Loucy (cell line): Measurements from ENCODE around the gene SERPINC1.
"Not testable (repeated sequence)": the region's sequence is repeated elsewhere in the genome, so short reads cannot be mapped to it uniquely, and the experiment has no call there.

Experiments used
- H2AFZ ChIP-seq: fragments of 200-600 bp; sonication (generic); 2 replicates; pipeline ENCODE4 v1.6.0; 2016; ENCODE audit warnings: antibody characterized with exemption, mild to moderate bottlenecking, low read length, moderate library complexity
- H3F3A ChIP-seq: fragments of 200-600 bp; 2 replicates; pipeline ENCODE4 v1.6.0; 2016; ENCODE audit warnings: antibody characterized with exemption, low read depth, mild to moderate bottlenecking
- H3K27me3 ChIP-seq: fragments of 200-600 bp; sonication (generic); 2 replicates; pipeline ENCODE4 v1.6.1; 2014; ENCODE audit warnings: low read length, mild to moderate bottlenecking; ENCODE audit not compliant: insufficient read depth, poor library complexity, severe bottlenecking
- H3K36me3 ChIP-seq: fragments of 200-600 bp; sonication (generic); 2 replicates; pipeline ENCODE4 v1.6.1; 2016; ENCODE audit warnings: low read length; ENCODE audit not compliant: insufficient read depth
- H3K4me1 ChIP-seq: fragments of 200-600 bp; sonication (generic); 2 replicates; pipeline ENCODE4 v1.5.1; 2014; ENCODE audit warnings: low read length, mild to moderate bottlenecking; ENCODE audit not compliant: insufficient read depth, poor library complexity, severe bottlenecking
- H3K4me2 ChIP-seq: fragments of 200-600 bp; sonication (generic); 2 replicates; pipeline ENCODE4 v1.6.0; 2014; ENCODE audit warnings: antibody characterized with exemption, low read length, low read depth, mild to moderate bottlenecking; ENCODE audit not compliant: poor library complexity, severe bottlenecking
- H3K4me3 ChIP-seq: fragments of 200-600 bp; sonication (generic); 2 replicates; pipeline ENCODE4 v1.5.1; 2014; ENCODE audit warnings: low read length, mild to moderate bottlenecking, mixed read lengths; ENCODE audit not compliant: poor library complexity, severe bottlenecking
- H3K79me2 ChIP-seq: fragments of 200-600 bp; sonication (generic); 2 replicates; pipeline ENCODE4 v1.6.1; 2014; ENCODE audit warnings: low read length; ENCODE audit not compliant: insufficient read depth
- H3K9ac ChIP-seq: fragments of 200-600 bp; sonication (generic); 2 replicates; pipeline ENCODE4 v1.6.0; 2014; ENCODE audit warnings: mild to moderate bottlenecking, low read depth, low read length, moderate library complexity; ENCODE audit not compliant: poor library complexity, severe bottlenecking
- H3K9me2 ChIP-seq: fragments of 200-600 bp; sonication (generic); replicated peaks from 2 replicates; pipeline ENCODE4 v1.6.1; 2016; ENCODE audit warnings: low read depth, low read length, mixed read lengths
- H3K9me3 ChIP-seq: fragments of 200-600 bp; sonication (generic); 2 replicates; pipeline ENCODE4 v1.6.1; 2014; ENCODE audit warnings: mild to moderate bottlenecking, antibody characterized with exemption, low read length, low read depth; ENCODE audit not compliant: insufficient read depth
- H4K20me1 ChIP-seq: fragments of 200-600 bp; sonication (generic); 2 replicates; pipeline ENCODE4 v1.6.0; 2014; ENCODE audit warnings: antibody characterized with exemption, low read length, mild to moderate bottlenecking; ENCODE audit not compliant: insufficient read depth, poor library complexity, severe bottlenecking
- CTCF ChIP-seq: fragments of 200-600 bp; sonication (generic); conservative IDR thresholded peaks from 2 replicates; pipeline ENCODE4 v1.5.1; 2014; ENCODE audit warnings: mild to moderate bottlenecking, antibody characterized with exemption, low read length
- EZH2phosphoT487 ChIP-seq: fragments of 200-600 bp; IDR thresholded peaks from 2 replicates; pipeline ENCODE4 v1.6.1; 2018; ENCODE audit warnings: antibody characterized with exemption, mild to moderate bottlenecking, moderate library complexity, borderline replicate concordance

Gene SERPINC1

GRCh38 chr1:173917149-173917548 is at the start of gene SERPINC1:
SERPINC1 (minus strand) TSS chr1:173917327; CDS start chr1:173917259, 68 bp downstream.
- Histone ChIP-seq H3K4me3 (no peak within 1 kb of the TSS), H3F3A (no peaks in the 10 kb centered on the region), H3K9me2 (no peaks in the 10 kb centered on the region), H3K4me2 (no peak within 1 kb of the TSS), H3K79me2 (no peaks in the 10 kb centered on the region), H3K9me3 (no peaks in the 10 kb centered on the region), H3K36me3 (no peaks in the 10 kb centered on the region), H3K27me3 (no peaks in the 10 kb centered on the region), H3K9ac (no peak within 1 kb of the TSS), H2AFZ (no peak within 1 kb of the TSS), H4K20me1 (no peaks in the 10 kb centered on the region), H3K4me1 (no peaks in the 10 kb centered on the region)
- TF ChIP-seq EZH2phosphoT487: no peak
- no peak for TF ChIP-seq CTCF

GRCh38 chr1:173965896-173966295 is 48.8 kb upstream of the SERPINC1 start:
- H2AFZ ChIP-seq, H3F3A ChIP-seq, H3K9me2 ChIP-seq, H3K9me3 ChIP-seq, H3K4me1 ChIP-seq, H3K4me2 ChIP-seq, H3K79me2 ChIP-seq, H3K4me3 ChIP-seq, H4K20me1 ChIP-seq, H3K9ac ChIP-seq, H3K27me3 ChIP-seq: not testable (repeated sequence)
- peaks cover 92% of the 10 kb centered on the region for H3K36me3 ChIP-seq

DNA sequence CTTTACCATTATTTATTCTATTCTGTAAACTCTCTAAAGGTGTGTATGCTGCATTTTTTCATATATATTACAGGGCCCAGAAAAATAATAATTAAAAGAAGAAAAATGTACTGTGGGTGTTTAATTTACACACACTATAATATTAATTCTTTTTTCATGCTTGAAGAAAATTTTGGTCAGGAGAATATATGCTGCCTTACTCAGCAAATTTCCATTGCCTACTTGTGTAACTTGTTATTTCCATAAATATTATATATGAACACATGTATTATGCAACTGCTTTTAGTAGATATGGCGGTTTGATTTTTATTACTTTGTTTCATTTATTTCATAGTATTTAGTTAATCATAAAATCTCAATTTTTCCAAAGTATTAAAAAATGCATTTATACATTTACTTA is 46.4 kb upstream of the SERPINC1 start:
- TF ChIP-seq CTCF: no peak
- TF ChIP-seq EZH2phosphoT487: no peak
- no peaks in the 10 kb centered on the region for H3K4me1 ChIP-seq
- no peak overlapping the region for H2AFZ ChIP-seq
- no peak overlapping the region for H3K4me2 ChIP-seq
- no peaks in the 10 kb centered on the region for H3K9me3 ChIP-seq
- H3K9me2 ChIP-seq: no peaks in the 10 kb centered on the region
- H3K36me3 ChIP-seq: peaks cover 90% of the 10 kb centered on the region
- H3K9ac ChIP-seq: no peak overlapping the region
- no peaks in the 10 kb centered on the region for H3F3A ChIP-seq
- no peaks in the 10 kb centered on the region for H4K20me1 ChIP-seq
- H3K79me2 ChIP-seq: no peaks in the 10 kb centered on the region
- H3K4me3 ChIP-seq: no peak overlapping the region
- H3K27me3 ChIP-seq: no peaks in the 10 kb centered on the region

DNA sequence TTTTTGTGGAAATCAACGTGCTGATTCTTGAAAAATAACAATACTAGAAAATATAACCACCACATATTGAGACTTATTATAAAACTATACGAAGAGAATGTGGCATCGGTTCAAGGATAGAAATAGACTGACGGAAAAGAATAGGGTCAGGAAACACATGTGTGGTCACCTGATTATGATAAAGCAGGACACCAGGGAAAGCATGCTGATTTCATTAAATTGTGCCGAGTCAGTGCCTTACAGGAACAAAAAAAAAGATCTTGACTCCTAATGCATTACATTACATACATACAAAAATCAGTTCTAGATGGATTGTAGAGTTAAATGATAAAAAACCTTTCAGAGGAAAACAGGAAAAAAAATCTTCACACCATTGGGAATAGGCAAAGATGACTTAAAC is 43.5 kb upstream of the SERPINC1 start:
- TF ChIP-seq CTCF: no peak
- TF ChIP-seq EZH2phosphoT487: no peak
- Histone ChIP-seq H4K20me1 (no peaks in the 10 kb centered on the region), H3K79me2 (no peaks in the 10 kb centered on the region), H3K4me3 (no peak overlapping the region), H3K9me2 (no peaks in the 10 kb centered on the region), H3K27me3 (no peaks in the 10 kb centered on the region), H3F3A (no peaks in the 10 kb centered on the region), H3K9me3 (no peaks in the 10 kb centered on the region), H3K36me3 (peaks cover 81% of the 10 kb centered on the region), H3K9ac (no peak overlapping the region), H3K4me1 (no peaks in the 10 kb centered on the region), H2AFZ (no peak overlapping the region), H3K4me2 (no peak overlapping the region)
